HepG2 (cell line): ENCODE results near the gene VPS54. TPM values are rescaled to one million over a fixed set of nuclear protein-coding genes. Genes with fewer than 3 reads are reported as not detected.

Experiments used
- polyA plus RNA-seq, 8 experiments: library from polyadenylated mRNA; depleted of rRNA in 3 of 8; stranded (reverse) in 7 of 8; unstranded in 1 of 8; fragments of >200 nt; fragmentation: Illumina TruSeq in 4 of 8; extraction: Trizol in 4 of 8; gene quantifications; 2 replicates each; pipeline versions ENCODE4 v1.2.1 to v1.2.3, GENCODE V29; 2011 to 2016; ENCODE audit warnings: low read depth in 4 of 8, missing spikeins in 1 of 8, mixed read lengths in 1 of 8; ENCODE audit not compliant: insufficient read depth in 1 of 8
- small RNA-seq, 3 experiments: library from RNA; depleted of rRNA; stranded (forward); fragments of <200 nt; gene quantifications; one replicate each; pipeline ENCODE3, GENCODE V24; 2012; ENCODE audit warnings: low read depth in 2 of 3, low replicate concordance in 1 of 3; ENCODE audit not compliant: insufficient read length in 3 of 3, insufficient read depth in 2 of 3
- total RNA-seq, 5 experiments: library from RNA; depleted of rRNA; stranded (reverse); fragments of >200 nt; fragmentation: Illumina TruSeq; extraction: Trizol; gene quantifications; 2 replicates each; pipeline ENCODE4 v1.2.3, GENCODE V29; 2016; ENCODE audit warnings: low read depth in 1 of 5

The VPS54 gene
- total and polyA plus RNA-seq, 2 of the 13 experiments (the other 11 are each of a cell fraction or from before 2014, with no cell fraction given): 64.7 to 77.5 TPM

Small RNA genes within 50 kb of the gene (small RNA-seq; reads per million reads assigned to genes)
- 0 reads per million in 3 experiments for gene RF01293

Other genes with a start within 250 kb of the VPS54 start
- gene UGP2, start 177.5 kb downstream of the VPS54 start, total RNA-seq (2016; rRNA removed; fragmentation: Illumina TruSeq; extraction: Trizol): 134 and 210 TPM in 2 replicates
- gene UGP2, start 177.5 kb downstream of the VPS54 start, polyA plus RNA-seq (2011; rRNA removed): 80.1 and 96.0 TPM in 2 replicates
- gene PELI1, start 125.0 kb upstream of the VPS54 start, total RNA-seq (2016; rRNA removed; fragmentation: Illumina TruSeq; extraction: Trizol): 12.5 and 14.9 TPM in 2 replicates
- 12.9 and 16.2 TPM in 2 replicates for gene PELI1, start 125.0 kb upstream of the VPS54 start, polyA plus RNA-seq (2011; rRNA removed)